Suppressor macrophage treated with lipopolysaccharide for 4 hours (primary cell): ENCODE measurements around the gene GOLGA3.

Source experiments
- DNase-seq: peaks from one replicate; pipeline ENCODE4 v3.0.0-alpha.2; 2020

GOLGA3 gene

GRCh38 chr12:132741620-132742019 lies 87.0 kb downstream of the GOLGA3 start:
- no peak for DNase-seq

- DNase-seq: no peak
Measured at GRCh38 chr12:132740652-132741051, 88.0 kb downstream of the GOLGA3 start.

GRCh38 chr12:132740313-132740646 lies 88.4 kb downstream of the GOLGA3 start:
- DNase-seq: no peak

GRCh38 chr12:132739600-132740312 lies 88.9 kb downstream of the GOLGA3 start:
- no peak for DNase-seq

GRCh38 chr12:132736913-132737312 lies 91.8 kb downstream of the GOLGA3 start:
- no peak for DNase-seq

- DNase-seq: no peak
Measured at GRCh38 chr12:132736378-132736777, 92.3 kb downstream of the GOLGA3 start.

- DNase-seq: no peak
Measured at GRCh38 chr12:132735496-132735895, 93.2 kb downstream of the GOLGA3 start.

- no peak for DNase-seq
Measured at GRCh38 chr12:132734206-132734605, 94.5 kb downstream of the GOLGA3 start.

GRCh38 chr12:132731574-132731973 lies 97.1 kb downstream of the GOLGA3 start:
- no peak for DNase-seq

GRCh38 chr12:132730353-132730752 lies 98.3 kb downstream of the GOLGA3 start:
- DNase-seq: no peak

- no peak for DNase-seq
Measured at GRCh38 chr12:132729541-132730320, 98.9 kb downstream of the GOLGA3 start.

- DNase-seq: no peak
Measured at GRCh38 chr12:132728502-132728901, 100.2 kb downstream of the GOLGA3 start.

GRCh38 chr12:132727091-132727794 lies 101.4 kb downstream of the GOLGA3 start:
- DNase-seq: no peak

GRCh38 chr12:132726386-132726785 lies 102.3 kb downstream of the GOLGA3 start:
- DNase-seq: no peak

- no peak for DNase-seq
Measured at GRCh38 chr12:132724506-132725241, 104.0 kb downstream of the GOLGA3 start.

GRCh38 chr12:132723764-132724140 lies 104.9 kb downstream of the GOLGA3 start:
- no peak for DNase-seq

- no peak for DNase-seq
Measured at GRCh38 chr12:132723015-132723763, 105.5 kb downstream of the GOLGA3 start.

GRCh38 chr12:132720606-132721345 lies 107.9 kb downstream of the GOLGA3 start:
- no peak for DNase-seq

GRCh38 chr12:132719954-132720324 lies 108.7 kb downstream of the GOLGA3 start:
- DNase-seq: no peak

- DNase-seq: no peak
Measured at GRCh38 chr12:132719141-132719953, 109.3 kb downstream of the GOLGA3 start.
